H9 (cell line): ENCODE data around the gene ASXL3. TPM values are rescaled to one million over a fixed set of nuclear protein-coding genes. Genes with fewer than 3 reads are reported as not detected.

Experiments used
- DNase-seq: peaks from one replicate; pipeline ENCODE4 v3.0.0-alpha.2; 2017
- H2AFZ ChIP-seq: one replicate; pipeline ENCODE4 v1.6.1; 2013; ENCODE audit warnings: mild to moderate bottlenecking, low read length, control low read depth, moderate library complexity
- H2AK5ac ChIP-seq: 2 replicates; pipeline ENCODE4 v1.6.1; 2013; ENCODE audit warnings: low read length, control low read depth, mixed read lengths; ENCODE audit not compliant: insufficient read length
- H2BK120ac ChIP-seq: one replicate; pipeline ENCODE4 v1.6.1; 2013; ENCODE audit warnings: low read depth, mild to moderate bottlenecking, low read length, control low read depth, inconsistent platforms; ENCODE audit not compliant: poor library complexity, severe bottlenecking
- H2BK12ac ChIP-seq: 2 replicates; pipeline ENCODE4 v1.6.1; 2013; ENCODE audit warnings: low read length, control low read depth, mixed read lengths, low read depth; ENCODE audit not compliant: insufficient read length
- H2BK15ac ChIP-seq: 2 replicates; pipeline ENCODE4 v1.6.1; 2013; ENCODE audit warnings: low read depth, low read length, control low read depth
- H2BK20ac ChIP-seq: one replicate; pipeline ENCODE4 v1.6.1; 2013; ENCODE audit warnings: low read depth, mild to moderate bottlenecking, low read length, control low read depth, inconsistent platforms; ENCODE audit not compliant: poor library complexity, severe bottlenecking
- H2BK5ac ChIP-seq: 2 replicates; pipeline ENCODE4 v1.6.1; 2013; ENCODE audit warnings: low read length, control low read depth, mixed read lengths; ENCODE audit not compliant: insufficient read length
- H3K14ac ChIP-seq: 2 replicates; pipeline ENCODE4 v1.6.1; 2013; ENCODE audit warnings: low read length, control low read depth; ENCODE audit not compliant: insufficient read depth
- H3K18ac ChIP-seq: 2 replicates; pipeline ENCODE4 v1.6.1; 2013; ENCODE audit warnings: low read depth, mild to moderate bottlenecking, mixed read lengths, low read length, control low read depth; ENCODE audit not compliant: insufficient read length
- H3K23ac ChIP-seq: 2 replicates; pipeline ENCODE4 v1.6.1; 2013; ENCODE audit warnings: low read length, control low read depth, mixed read lengths, low read depth; ENCODE audit not compliant: insufficient read length
- H3K23me2 ChIP-seq: 2 replicates; pipeline ENCODE4 v1.6.1; 2013; ENCODE audit warnings: low read depth, mild to moderate bottlenecking, mixed read lengths, low read length, control low read depth; ENCODE audit not compliant: insufficient read length, poor library complexity, severe bottlenecking
- H3K27ac ChIP-seq: 2 replicates; pipeline ENCODE4 v1.5.1; 2013; ENCODE audit warnings: low read length, control low read depth, mixed read lengths, low read depth; ENCODE audit not compliant: insufficient read length
- H3K27me3 ChIP-seq: 2 replicates; pipeline ENCODE4 v1.6.1; 2013; ENCODE audit warnings: low read length, control low read depth, inconsistent platforms; ENCODE audit not compliant: insufficient read depth
- H3K4ac ChIP-seq: 2 replicates; pipeline ENCODE4 v1.6.1; 2013; ENCODE audit warnings: low read depth, mild to moderate bottlenecking, control low read depth, inconsistent platforms, low read length, moderate library complexity
- H3K4me1 ChIP-seq: 2 replicates; pipeline ENCODE4 v1.6.1; 2013; ENCODE audit warnings: low read length, control low read depth, inconsistent platforms; ENCODE audit not compliant: insufficient read depth
- H3K4me2 ChIP-seq: 2 replicates; pipeline ENCODE4 v1.6.1; 2013; ENCODE audit warnings: low read length, control low read depth, mixed read lengths; ENCODE audit not compliant: insufficient read length, insufficient read depth
- H3K56ac ChIP-seq: 2 replicates; pipeline ENCODE4 v1.6.1; 2013; ENCODE audit warnings: low read depth, mild to moderate bottlenecking, mixed read lengths, low read length, control low read depth; ENCODE audit not compliant: insufficient read length
- H3K79me1 ChIP-seq: 2 replicates; pipeline ENCODE4 v1.6.1; 2013; ENCODE audit warnings: low read depth, mild to moderate bottlenecking, moderate library complexity, low read length, control low read depth, inconsistent platforms; ENCODE audit not compliant: insufficient read depth, poor library complexity, severe bottlenecking
- H3K79me2 ChIP-seq: 2 replicates; pipeline ENCODE4 v1.6.1; 2013; ENCODE audit warnings: low read length, control low read depth, inconsistent platforms; ENCODE audit not compliant: insufficient read depth
- H3K9ac ChIP-seq: 2 replicates; pipeline ENCODE4 v1.6.1; 2013; ENCODE audit warnings: low read length, control low read depth, mixed read lengths; ENCODE audit not compliant: insufficient read length; ENCODE audit errors: extremely low read depth
- H3K9me3 ChIP-seq: one replicate; pipeline ENCODE4 v1.6.1; 2013; ENCODE audit warnings: low read depth, low read length, inconsistent platforms; ENCODE audit not compliant: control insufficient read depth
- H3T11ph ChIP-seq: one replicate; pipeline ENCODE4 v1.6.1; 2013; ENCODE audit warnings: mild to moderate bottlenecking, low read length, control low read depth, inconsistent platforms
- H4K20me1 ChIP-seq: one replicate; pipeline ENCODE4 v1.6.1; 2013; ENCODE audit not compliant: control insufficient read depth, insufficient read length, insufficient read depth
- H4K5ac ChIP-seq: 2 replicates; pipeline ENCODE4 v1.6.1; 2013; ENCODE audit warnings: low read depth, mild to moderate bottlenecking, mixed read lengths, low read length, control low read depth; ENCODE audit not compliant: insufficient read length
- H4K8ac ChIP-seq: replicated peaks from 2 replicates; pipeline ENCODE4 v1.6.1; 2013; ENCODE audit warnings: low read length, control low read depth, mixed read lengths, low read depth; ENCODE audit not compliant: insufficient read length
- H4K91ac ChIP-seq: 2 replicates; pipeline ENCODE4 v1.6.1; 2013; ENCODE audit warnings: low read depth, mild to moderate bottlenecking, moderate library complexity, mixed read lengths, low read length, control low read depth; ENCODE audit not compliant: insufficient read length
- H3K27ac Mint-ChIP-seq, 3 experiments: 2 replicates in 2 of 3; 3 replicates in 1 of 3; pipeline ENCODE4 v1.8.0; 2020 to 2021; ENCODE audit warnings: mixed read lengths in 3 of 3, mild to moderate bottlenecking in 1 of 3, moderate library complexity in 1 of 3
- H3K27me3 Mint-ChIP-seq: 2 replicates; pipeline ENCODE4 v1.8.0; 2021; ENCODE audit warnings: low read depth, mild to moderate bottlenecking, moderate library complexity, mixed read lengths
- H3K36me3 Mint-ChIP-seq, 3 experiments: 2 replicates in 2 of 3; 3 replicates in 1 of 3; pipeline ENCODE4 v1.8.0; 2020 to 2021; ENCODE audit warnings: low read depth in 3 of 3, mixed read lengths in 3 of 3; ENCODE audit not compliant: insufficient read depth in 1 of 3
- H3K4me1 Mint-ChIP-seq, 2 experiments: 2 replicates each; pipeline ENCODE4 v1.8.0; 2020; ENCODE audit warnings: mixed read lengths in 2 of 2
- H3K4me3 Mint-ChIP-seq, 2 experiments: 2 replicates in 1 of 2; 3 replicates in 1 of 2; pipeline ENCODE4 v1.8.0; 2020 to 2021; ENCODE audit warnings: mild to moderate bottlenecking in 2 of 2, mixed read lengths in 2 of 2, moderate library complexity in 1 of 2
- H3K9me3 Mint-ChIP-seq, 2 experiments: 2 replicates in 1 of 2; 3 replicates in 1 of 2; pipeline ENCODE4 v1.8.0; 2020; ENCODE audit warnings: mild to moderate bottlenecking in 2 of 2, mixed read lengths in 2 of 2, moderate library complexity in 1 of 2
- CTCF ChIP-seq: fragments of 200-600 bp; sonication (generic); conservative IDR thresholded peaks from 3 replicates; pipeline ENCODE4 v1.8.0; 2021; ENCODE audit warnings: antibody characterized with exemption, mild to moderate bottlenecking
- WGBS: extraction: QIAGEN DNeasy Blood & Tissue Kit; methylation state at CpG from one replicate; pipeline ENCODE4 v1.1.7; 2013; ENCODE audit warnings: missing lambda C conversion rate, low lambda C conversion rate, mixed read lengths; ENCODE audit not compliant: insufficient read length; ENCODE audit errors: extremely low coverage; 5-methylcytosine and 5-hydroxymethylcytosine counted together
- total RNA-seq: library from RNA; stranded (reverse); gene quantifications from 2 replicates; pipeline ENCODE4 v1.2.1, GENCODE V29; 2021

Gene ASXL3
- total RNA-seq, 1 experiment from 2014 or later: 0.35 TPM

GRCh38 chr18:33558529-33558928 is 19.5 kb upstream of the ASXL3 start:
- WGBS: no CpG with 5 or more reads among the region's 1 CpG
- Histone ChIP-seq H4K5ac (no peak overlapping the region), H2BK20ac (peak overlapping the region; percentile 45), H3K4ac (no peak overlapping the region), H3K27me3 (no peaks in the 10 kb centered on the region), H2AK5ac (no peak overlapping the region), H2BK12ac (no peak overlapping the region), H3K14ac (no peak overlapping the region), H2BK120ac (no peak overlapping the region), H3K9me3 (no peaks in the 10 kb centered on the region), H4K8ac (no peak overlapping the region), H3K27ac (no peak overlapping the region), H3K23me2 (no peaks in the 10 kb centered on the region), H4K20me1 (no peaks in the 10 kb centered on the region), H2AFZ (no peak overlapping the region), H2BK5ac (no peak overlapping the region), H3T11ph (no peak overlapping the region), H3K56ac (no peak overlapping the region), H3K79me1 (no peaks in the 10 kb centered on the region), H3K4me2 (no peak overlapping the region), H3K18ac (no peak overlapping the region), H3K4me1 (no peaks in the 10 kb centered on the region), H4K91ac (no peak overlapping the region), H3K23ac (no peak overlapping the region), H2BK15ac (no peak overlapping the region), H3K9ac (no peak overlapping the region), H3K79me2 (no peaks in the 10 kb centered on the region)
- H3K27ac Mint-ChIP-seq: no peak overlapping the region
- H3K9me3 Mint-ChIP-seq: no peaks in the 10 kb centered on the region; a peak in 1 of 5 replicates
- DNase-seq: no peak
- peaks cover 8 to 10% of the 10 kb centered on the region in 2 experiments for H3K4me1 Mint-ChIP-seq
- H3K27me3 Mint-ChIP-seq: no peaks in the 10 kb centered on the region
- no peak overlapping the region for H3K4me3 Mint-ChIP-seq
- TF ChIP-seq CTCF: no peak
- no peaks in the 10 kb centered on the region for H3K36me3 Mint-ChIP-seq
